ENCODE data around the gene DCUN1D5. TPM values are rescaled to one million over a fixed set of nuclear protein-coding genes. Genes with fewer than 3 reads are reported as not detected.

The DCUN1D5 gene
- total and polyA plus RNA-seq, 9 of the 15 experiments (the other 6 are each of a cell fraction or from before 2014, with no cell fraction given) = 38.4 to 242 (median 115) TPM

GRCh38 chr11:103051151-103051801, 40.7 kb downstream of the DCUN1D5 start:
- Histone ChIP-seq H3K9me1 (ENCODE audit: control insufficient read depth, insufficient read depth, low read length) (no peaks in the 10 kb centered on the region), H3K79me2 (ENCODE audit: control insufficient read depth, insufficient read depth, low read length) (no peaks in the 10 kb centered on the region), H3K36me3 (ENCODE audit: control insufficient read depth, insufficient read depth, low read length) (no peaks in the 10 kb centered on the region; the same call in 2 of the 3 replicates), H2AFZ (ENCODE audit: low read depth, low read length) (no peak overlapping the region), H3K9ac (ENCODE audit: insufficient read depth in 1 of 2, low read depth in 2 of 2, low read length in 2 of 2) (no peak overlapping the region), H3K9me3 (replicated peaks; ENCODE audit: control insufficient read depth, insufficient read depth, low read depth, low read length) (no peaks in the 10 kb centered on the region), H3K4me3 (no peak overlapping the region), H3K4me1 (replicated peaks in 1 of 2; ENCODE audit: control insufficient read depth in 2 of 2, insufficient read depth in 2 of 2, low read length in 2 of 2) (no peaks in the 10 kb centered on the region), H3K27ac (ENCODE audit: extremely low read depth, low read depth, low read length) (no peak overlapping the region), H3K27me3 (ENCODE audit: control insufficient read depth in 2 of 2, insufficient read depth in 2 of 2, low read length in 2 of 2) (no peaks in the 10 kb centered on the region), H3K4me2 (ENCODE audit: insufficient read depth, low read length) (no peak overlapping the region), H4K20me1 (replicated peaks; ENCODE audit: control insufficient read depth, insufficient read depth, low read length) (no peaks in the 10 kb centered on the region)
- 80% methylated on average over 1 of the region's 1 CpG for WGBS (ENCODE audit: insufficient coverage, low coverage, missing lambda C conversion rate)
- no TSS peak for BruUV-seq (replicated peaks)
- in situ Hi-C loops (cut with MboI) (no loop called here), intact Hi-C loops (cut with micrococcal nuclease) (no loop called here)
- ATAC-seq (no peak), DNase-seq (ENCODE audit: extremely low read depth in 1 of 4, low spot score in 3 of 4) (no peak), FAIRE-seq (no peak)
- ChIA-PET POLR2A (interaction anchor here (0.5 kb wide), 1 partner anchor 26 kb away, joined by 3 read pairs; no protein-coding TSS in a partner anchor), CTCF (ENCODE audit: low intra/inter-chr PET ratio) (no interaction called here)
- TF ChIP-seq FOXJ2 (tag; IDR thresholded peaks at IDR 0.05) = no peak
- TF ChIP-seq, protein P1, sequence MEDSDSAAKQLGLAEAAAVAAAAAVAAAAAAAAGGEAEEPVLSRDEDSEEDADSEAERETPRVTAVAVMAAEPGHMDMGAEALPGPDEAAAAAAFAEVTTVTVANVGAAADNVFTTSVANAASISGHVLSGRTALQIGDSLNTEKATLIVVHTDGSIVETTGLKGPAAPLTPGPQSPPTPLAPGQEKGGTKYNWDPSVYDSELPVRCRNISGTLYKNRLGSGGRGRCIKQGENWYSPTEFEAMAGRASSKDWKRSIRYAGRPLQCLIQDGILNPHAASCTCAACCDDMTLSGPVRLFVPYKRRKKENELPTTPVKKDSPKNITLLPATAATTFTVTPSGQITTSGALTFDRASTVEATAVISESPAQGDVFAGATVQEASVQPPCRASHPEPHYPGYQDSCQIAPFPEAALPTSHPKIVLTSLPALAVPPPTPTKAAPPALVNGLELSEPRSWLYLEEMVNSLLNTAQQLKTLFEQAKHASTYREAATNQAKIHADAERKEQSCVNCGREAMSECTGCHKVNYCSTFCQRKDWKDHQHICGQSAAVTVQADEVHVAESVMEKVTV (CRISPR knock-in tag; IDR thresholded peaks at IDR 0.05) = no peak
- no peak for TF ChIP-seq HNRNPLL (IDR thresholded peaks at IDR 0.05; ENCODE audit: low read depth, low read length, poor library complexity, severe bottlenecking)
- TF ChIP-seq SP2 (IDR thresholded peaks at IDR 0.05; ENCODE audit: extremely low read depth, low read depth, low read length, poor library complexity, severe bottlenecking) = no peak
- no peak for TF ChIP-seq MITF (IDR thresholded peaks at IDR 0.05)
